GDM1 (cell line): ENCODE data around the gene COL4A2.

Experiments used
- DNase-seq: peaks from one replicate; lab custom pipeline; 2025; lab: John Stamatoyannopoulos, UW

The COL4A2 gene

DNA sequence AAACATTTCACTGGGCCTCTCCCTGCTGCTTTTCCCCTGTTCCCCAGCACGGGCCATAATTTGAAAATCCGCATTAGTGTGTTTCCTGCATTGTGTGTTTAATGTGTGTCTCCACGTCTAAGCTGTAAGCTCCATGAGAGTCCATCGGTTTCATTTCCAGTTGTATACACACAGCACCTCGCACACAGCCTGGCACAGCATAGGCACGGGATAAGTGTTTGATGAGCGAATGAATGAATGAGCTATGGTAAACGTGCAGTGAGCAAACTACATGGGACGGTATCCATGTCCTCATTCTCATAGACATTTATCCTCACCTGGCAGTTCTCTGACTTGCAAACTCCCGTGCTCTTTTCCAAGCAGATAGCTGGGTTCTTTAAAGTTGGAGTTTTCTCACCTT is 148.4 kb downstream of the COL4A2 start:
- DNase-seq, result no peak

DNA sequence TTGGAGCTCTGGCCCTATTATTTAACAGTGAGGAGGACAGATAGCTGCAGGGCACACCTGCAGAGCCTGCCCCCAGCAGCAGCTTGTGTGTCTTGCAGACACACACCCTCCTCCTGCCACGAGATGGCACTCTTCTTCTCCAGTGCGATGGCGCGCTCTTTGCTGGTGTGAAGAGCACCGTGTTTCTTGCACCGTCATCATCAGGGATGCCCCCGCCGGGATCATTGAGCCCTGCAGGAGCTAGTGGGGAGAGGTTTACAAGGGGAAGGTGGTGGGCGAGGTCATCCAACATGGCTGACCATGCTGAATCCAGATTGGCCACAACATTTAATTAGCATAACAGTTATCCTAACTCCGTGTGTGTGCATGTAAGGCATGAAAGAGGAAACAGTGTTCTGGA is 148.9 kb downstream of the COL4A2 start:
- DNase-seq, result peak; percentile 79

DNA sequence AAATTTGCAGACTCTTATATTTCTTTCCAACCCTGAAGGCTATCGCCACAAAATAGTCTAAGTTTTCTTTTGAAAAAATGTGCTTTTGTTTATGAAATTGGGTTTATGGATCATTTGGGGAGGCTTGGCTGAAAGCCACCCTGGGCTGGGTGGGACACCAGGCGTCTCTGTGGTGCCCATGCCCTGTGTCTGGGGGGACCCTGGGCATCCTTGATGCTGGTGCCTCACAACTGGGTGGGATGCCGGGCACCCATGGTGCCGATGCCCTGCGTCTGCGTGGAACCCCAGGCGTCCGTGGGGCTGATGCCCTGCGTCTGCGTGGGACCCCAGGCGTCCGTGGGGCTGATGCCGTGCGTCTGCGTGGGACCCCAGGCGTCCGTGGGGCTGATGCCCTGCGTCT is 149.5 kb downstream of the COL4A2 start:
- no peak for DNase-seq

DNA sequence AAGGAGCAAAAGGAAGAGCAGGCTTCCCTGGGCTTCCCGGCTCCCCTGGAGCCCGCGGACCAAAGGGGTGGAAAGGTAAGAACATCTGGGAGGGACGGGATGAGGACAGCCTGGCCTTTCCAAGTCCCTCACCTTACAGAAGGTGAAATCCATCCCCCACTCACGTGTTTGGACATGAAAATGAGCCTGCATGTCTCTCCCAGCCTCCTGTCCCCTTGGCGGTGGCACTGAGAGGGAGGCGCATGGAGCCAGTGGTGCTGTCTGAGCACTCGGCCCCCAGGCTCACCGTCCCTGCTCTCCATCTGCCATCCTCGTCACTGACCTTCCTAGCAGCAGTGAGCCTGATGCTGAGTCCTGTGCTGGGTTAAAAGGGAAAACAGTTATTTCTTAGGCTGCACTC is 150.3 kb downstream of the COL4A2 start:
- no peak for DNase-seq

DNA sequence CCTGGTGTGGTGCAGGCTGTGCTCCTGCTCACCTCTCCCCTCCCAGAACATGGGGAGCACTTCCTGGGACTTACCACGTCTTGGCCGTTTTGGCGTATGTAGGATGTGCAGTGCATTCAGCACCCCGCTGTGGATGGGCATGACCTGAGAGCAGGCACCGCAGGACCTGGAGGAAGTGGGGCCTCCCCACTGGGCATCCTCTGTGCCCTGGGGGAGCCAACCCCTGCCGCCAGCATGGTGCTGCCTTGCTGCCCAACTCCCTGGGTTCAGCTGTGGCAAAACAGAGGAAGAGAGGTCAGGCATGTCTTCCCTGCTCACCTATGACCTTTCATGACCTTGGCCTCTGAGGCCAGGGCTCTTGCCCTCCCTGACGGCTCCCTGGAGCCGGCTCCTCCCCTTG is 150.9 kb downstream of the COL4A2 start:
- DNase-seq, result no peak

DNA sequence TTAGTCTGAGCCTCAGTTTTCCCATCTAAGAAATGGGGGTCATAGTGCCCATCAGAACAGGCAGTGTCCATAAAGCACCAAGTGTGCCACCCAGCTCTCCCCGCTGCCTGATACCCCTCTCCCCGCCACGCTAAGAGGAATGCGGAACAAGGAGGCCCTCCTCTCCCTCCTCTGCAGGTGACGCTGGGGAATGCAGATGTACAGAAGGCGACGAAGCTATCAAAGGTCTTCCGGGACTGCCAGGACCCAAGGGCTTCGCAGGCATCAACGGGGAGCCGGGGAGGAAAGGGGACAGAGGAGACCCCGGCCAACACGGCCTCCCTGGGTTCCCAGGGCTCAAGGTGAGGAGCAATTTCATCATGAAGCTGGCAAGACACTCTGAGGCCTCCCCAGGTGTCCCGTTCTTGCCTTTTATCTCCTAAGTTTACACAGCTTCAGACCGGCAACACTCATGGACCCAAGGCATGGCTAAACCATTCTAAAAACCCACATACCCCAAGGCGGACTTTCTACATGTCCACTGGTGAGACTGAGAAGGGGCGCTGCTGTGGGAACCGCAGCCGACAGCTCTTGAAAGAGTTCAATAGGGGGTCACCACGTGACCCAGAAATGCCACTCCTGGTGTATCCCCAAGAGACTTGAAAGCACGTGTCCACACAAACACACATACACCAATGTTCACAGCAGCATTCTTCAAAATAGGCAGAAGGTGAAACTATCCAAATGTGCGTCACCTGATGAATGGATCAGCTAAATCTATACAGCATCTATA is 151.7 kb downstream of the COL4A2 start:
- no peak for DNase-seq

DNA sequence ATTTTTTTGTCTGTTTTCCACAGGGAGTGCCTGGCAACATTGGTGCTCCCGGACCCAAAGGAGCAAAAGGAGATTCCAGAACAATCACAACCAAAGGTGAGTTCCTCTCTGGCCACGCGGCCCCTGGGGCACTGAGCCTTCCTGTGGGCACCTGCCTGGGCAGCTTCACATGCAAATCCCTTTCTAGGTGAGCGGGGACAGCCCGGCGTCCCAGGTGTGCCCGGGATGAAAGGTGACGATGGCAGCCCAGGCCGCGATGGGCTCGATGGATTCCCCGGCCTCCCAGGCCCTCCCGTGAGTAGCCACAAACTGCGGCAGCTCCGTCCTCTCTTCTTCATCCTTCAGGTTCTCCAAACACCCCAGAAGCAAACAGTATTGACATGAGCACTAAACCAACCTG is 155.0 kb downstream of the COL4A2 start:
- DNase-seq, result no peak

DNA sequence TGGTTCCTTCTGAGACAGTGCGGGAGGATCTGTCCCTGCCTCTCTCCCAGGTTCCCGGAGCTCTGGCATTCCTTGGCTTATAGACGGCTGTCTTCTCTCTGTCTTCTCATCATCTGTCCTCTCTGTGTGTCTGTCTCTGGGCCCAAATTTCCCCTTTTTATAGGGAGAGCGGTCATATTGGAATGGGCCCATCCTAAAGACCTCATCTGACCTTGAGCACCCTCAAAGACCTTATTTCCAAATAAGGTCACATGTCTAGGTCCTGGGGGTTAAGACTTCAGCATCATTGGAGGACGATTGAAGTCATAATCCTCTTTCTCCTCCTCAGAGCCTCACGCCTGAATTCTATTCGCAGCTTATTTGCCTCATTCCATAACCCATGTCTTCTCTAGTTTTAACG is 156.1 kb downstream of the COL4A2 start:
- no peak for DNase-seq

DNA sequence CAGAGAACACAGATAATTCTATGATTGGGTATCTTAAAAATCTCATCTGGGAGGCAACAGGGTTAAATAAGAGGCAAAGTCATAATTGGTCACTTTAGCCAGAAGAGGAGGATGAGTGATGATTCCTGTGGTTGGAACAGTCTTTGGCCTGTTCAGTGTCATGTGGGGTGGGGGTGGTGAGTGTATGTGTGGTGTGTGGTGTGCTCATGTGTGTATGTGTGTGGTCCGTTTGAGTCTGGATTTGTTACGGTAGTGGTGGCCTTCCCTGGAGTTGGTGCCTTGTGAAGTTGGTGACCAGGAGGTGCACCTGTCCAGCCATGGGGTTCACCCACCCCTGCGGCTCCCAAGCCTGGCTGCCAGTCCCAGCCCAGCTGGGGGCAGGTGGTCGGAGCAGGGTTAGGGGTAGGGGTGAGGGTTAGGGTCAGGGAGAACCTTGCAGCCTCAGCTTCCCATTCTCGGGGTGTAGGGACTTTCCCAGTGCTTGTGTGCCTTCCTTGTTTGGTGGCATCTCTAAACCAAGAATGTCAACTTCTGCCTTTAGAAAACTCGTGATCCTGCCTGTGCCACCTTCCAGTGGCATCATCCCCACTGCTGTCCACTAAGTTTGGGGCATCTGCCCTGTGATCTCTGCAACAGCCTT is 156.9 kb downstream of the COL4A2 start:
- no peak for DNase-seq

DNA sequence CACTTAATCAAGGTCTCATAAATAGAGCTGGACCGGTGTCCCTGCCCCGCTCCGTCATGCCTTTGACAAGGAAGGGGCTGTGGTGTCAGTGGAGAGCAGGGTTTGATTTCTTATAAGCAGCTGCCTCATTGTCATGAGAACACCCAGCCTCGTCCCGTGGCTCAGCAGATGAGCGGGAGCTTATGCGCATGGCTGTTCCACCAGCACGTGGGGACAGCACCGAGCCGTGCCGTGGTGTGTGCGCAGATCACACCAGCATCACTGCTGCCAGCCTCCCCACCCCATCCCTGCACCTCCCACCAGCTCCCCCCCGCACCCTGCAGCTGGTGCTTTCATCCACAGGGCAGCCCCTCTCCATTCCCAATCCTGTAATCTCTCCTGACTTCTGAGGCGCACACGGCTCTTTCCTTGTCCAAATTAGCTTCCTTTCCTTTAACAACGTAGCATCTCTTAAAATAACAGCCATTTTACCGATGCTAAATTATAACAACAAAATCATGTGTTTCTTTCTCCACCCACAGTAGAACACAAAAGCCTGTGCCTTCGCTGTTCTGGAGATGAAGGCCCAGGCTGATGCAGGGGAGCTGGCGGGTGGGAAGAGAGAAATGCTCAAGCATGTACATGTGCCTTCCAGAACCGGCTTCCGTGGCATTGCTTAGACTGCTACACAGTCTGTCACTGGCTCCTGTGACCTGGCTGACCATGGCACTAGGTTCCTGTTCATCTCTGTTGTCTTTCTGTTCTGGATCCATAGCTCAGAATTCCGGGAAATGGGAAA is 157.7 kb downstream of the COL4A2 start:
- DNase-seq, result no peak

DNA sequence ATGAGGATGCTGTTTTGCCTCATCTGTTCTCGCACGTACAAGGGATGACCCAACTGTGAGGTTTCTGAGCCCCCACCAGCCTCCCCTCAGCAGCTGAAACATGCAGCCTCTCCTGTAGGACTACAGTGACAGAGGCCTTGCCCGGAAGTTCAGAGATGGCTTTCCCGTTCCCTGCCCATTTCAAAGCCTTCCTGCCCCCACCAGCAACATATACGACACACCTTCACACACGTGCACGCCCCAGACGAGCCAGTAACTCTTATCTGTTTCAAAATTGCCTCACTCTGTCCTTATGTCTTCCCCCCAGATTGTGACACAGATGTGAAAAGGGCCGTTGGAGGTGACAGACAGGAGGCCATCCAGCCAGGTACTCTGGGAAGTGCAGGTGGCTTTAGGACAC is 158.6 kb downstream of the COL4A2 start:
- DNase-seq, result no peak

DNA sequence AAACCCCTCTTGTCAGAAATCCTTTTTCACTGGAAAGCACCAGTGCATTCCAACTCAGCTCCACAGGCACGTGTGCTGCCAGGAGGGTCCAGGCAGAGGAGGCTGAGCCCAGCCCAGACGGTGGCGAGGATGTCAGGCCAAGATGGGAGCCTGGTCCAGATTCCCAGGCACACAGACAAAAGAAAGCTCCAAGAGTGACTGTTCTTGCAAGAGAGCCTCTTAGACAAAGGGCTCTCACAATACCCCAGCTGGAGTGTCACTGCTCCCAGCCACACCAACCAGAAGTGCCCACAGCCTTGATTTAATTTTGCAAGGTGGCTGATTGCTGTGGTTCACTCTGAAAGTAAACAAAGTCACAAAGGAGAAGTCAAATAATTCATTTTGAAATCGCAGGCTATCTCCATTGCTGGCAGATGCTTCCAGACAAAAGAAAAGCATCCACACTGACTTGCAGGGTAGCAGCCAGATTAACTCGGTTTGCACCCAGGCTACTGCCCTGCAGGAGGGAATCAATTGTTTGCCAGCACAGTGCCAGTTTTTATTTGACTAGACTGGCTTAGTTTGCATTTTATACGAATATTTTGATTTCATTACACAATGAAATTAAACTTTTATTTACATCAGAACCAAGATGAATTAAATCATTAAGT is 159.3 kb downstream of the COL4A2 start:
- DNase-seq, result no peak

DNA sequence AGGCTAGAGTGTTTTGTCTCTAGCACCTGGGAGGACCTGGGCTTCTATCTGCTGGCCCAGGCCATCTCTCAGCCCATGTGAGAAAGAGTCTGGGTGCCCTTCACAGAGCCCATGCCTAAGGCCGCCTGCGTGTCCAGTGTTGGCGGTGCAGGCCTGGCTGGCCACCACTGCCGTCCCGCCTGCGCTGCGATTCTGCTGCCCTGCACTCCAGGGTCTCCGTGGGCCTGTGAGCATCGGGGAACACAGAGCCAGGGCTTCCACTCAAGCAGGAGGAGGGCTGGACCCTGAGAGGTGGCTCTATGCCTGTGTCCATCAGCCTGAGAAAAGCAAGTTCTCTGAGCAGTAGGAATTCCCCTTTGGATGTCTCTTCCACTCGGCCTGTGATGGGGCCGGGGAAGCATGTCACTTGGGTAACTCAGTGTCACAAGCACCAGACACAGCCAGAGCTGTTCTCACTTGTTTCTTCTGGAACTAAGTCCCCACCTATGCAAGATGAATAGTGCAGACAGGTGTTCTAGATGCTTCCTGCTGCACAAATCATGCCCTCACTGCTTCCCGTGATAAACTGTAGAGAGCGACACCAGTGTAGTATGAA is 160.5 kb downstream of the COL4A2 start:
- no peak for DNase-seq

DNA sequence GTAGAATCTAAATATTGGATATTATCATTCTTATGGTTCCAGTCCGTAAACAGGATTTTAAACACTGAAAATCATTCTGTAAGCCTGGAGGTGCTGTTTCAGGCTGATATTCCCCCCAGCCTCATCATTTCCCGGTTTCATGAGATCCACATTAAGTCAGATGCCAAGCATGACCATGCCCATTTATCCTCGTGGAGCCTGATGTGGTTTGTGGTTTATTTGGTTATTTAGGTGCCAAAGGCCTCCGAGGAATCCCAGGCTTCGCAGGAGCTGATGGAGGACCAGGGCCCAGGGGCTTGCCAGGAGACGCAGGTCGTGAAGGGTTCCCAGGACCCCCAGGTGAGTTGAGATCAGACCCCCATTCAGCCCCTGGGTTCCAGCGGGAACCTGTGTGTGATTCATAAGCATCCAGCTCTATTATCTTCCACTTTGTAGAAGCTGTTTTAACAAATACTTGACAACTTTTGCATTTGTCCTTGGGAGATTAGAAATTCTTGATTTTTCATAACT is 162.0 kb downstream of the COL4A2 start:
- no peak for DNase-seq

DNA sequence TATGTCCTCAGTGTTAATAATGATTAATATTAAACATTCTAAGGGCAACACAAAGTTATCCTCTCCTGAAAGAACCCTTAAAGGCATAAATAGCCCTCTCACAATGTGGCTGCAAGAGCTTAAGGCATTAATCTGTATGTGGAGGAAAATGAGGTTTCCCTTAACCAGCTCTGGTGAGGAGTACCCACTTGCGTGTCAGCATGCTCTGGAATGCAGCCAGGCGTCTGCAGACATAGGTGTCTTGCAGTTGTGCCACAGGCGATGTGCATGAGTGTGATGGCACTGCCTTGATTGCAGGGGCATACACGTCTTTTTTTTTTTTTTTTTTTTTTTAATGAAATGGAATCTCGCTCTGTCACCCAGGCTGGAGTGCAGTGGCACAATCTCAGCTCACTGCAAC is 162.5 kb downstream of the COL4A2 start:
- DNase-seq, result no peak

DNA sequence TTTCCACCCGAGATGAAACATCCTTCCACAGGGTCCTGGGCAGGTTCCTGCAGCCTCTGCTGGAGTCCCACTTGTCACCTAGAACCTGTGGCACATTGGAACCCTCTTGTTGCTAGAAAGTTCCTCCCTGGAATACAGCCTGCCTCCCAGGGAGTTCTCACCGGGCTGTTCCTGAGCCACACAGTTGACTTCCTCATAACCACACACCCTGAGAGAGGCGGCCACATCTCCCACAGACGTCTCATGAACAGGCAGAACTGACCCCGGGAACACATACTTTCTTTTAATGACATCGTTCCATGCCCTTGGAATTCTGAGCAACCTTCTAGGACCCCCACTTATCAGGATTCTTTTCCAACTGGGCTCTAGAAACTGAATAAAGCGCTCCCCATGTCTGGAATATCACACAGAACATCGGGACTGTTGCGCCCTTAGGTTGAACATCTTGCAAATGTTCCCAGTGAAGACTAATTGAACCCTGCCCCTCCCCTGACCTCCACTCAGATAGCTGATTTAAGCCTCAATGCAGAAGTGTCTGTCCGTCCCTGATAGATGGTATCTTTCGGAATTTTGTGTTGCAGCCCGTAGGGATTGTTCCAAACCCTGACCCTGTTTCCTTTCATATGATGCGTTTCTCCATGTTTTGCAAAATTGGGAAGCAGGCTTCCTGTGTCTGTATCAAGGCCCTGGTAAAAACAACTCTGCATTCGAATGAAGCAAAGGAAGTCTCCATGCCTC is 163.4 kb downstream of the COL4A2 start:
- peak; percentile 49 for DNase-seq

DNA sequence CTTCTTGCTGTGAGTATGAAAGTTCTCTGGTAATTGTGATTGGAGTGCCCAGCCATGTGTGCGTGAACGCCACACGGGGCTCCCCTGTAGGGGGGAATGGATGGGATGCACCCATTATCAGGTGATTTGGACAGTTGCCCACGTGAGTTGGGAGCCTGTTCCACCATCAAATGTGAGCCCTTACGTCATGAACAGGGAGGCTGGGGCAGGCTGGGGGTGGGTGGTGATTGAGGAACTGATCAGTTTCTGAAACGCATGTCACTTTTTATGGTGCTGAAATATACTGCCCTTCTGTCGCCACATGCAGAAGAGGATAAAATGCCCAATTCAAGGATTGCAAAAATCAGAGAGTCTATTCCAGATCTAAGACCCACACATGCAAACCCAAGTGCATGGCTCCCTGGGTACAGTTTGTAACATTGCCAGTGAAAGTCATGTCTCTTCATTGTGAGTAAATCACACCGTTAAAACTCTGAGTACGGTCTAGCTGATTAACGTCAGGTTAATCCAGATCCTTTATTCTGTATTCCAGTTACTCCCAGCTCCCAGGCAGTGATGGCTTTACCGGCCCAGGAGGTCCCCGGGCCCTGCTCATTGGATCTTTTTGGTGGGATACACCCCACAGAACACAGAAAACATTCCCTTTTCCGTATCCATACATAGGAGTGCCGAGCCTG is 164.2 kb downstream of the COL4A2 start:
- DNase-seq, result no peak

DNA sequence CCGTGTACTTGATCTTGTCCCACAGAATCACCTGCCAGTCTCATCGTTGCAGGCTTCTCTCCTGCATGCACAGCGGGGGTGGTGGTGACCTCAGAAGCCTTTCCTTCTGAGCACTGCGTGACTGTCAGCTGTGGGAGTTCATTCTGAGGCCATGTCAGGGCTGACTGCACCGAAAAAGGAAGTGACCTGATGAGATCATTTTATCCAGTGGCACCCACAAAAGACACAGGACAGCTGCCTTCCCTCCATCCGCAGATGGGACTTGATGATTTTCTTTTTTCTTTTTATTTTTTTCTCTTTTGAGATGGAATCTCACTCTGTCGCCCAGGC is 164.7 kb downstream of the COL4A2 start:
- DNase-seq, result peak; percentile 39

DNA sequence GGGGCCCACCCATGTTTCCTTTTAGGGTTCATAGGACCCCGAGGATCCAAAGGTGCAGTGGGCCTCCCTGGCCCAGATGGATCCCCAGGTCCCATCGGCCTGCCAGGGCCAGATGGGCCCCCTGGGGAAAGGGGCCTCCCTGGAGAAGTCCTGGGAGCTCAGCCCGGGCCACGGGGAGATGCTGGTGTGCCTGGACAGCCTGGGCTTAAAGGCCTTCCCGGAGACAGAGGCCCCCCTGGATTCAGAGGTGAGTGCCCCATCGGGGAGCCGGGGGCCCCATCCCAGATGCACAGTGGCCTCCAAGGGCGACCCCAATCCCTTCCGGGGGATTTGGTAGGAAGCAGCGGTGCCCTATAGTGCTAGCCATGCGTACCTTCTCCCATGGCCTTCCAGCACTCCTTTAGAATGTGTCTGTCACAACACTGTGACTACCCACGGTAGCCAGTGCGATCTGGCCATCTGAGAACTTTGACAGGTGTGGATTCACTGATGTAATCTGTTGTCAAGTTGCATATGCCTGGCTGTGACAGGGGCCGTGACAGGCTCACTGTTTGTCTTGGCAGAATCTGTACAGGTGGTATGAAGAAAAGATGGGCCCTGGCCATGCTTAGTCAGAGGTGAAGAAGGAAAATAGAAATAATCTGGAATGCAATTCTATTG is 165.9 kb downstream of the COL4A2 start:
- no peak for DNase-seq

DNA sequence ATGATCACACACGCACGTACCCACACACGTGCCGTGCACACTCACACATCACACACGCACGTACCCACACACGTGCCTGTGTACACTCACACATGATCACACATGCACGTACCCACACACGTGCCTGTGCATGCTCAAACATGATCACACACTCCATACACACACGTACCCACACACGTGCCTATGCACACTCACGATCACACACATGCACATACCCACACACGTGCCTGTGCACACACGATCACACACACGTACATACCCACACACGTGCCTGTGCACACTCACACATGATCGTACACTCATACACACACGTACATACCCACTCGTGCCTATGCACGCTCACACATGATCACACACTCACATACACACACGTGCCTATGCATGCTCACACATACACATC is 167.6 kb downstream of the COL4A2 start:
- DNase-seq, result no peak
